AG04450 (cell line): Measurements from ENCODE around the gene NEDD4. TPM values are rescaled to one million over a fixed set of nuclear protein-coding genes. Genes with fewer than 3 reads are reported as not detected.

Source experiments
- CTCF ChIA-PET: fragments of 300-600, 350-600 bp; formaldehyde crosslinking; extraction: SDS; loops from one replicate; lab custom pipeline; 2022; ENCODE audit warnings: antibody characterized with exemption, inconsistent platforms; lab: Charles Lee
- POLR2A ChIA-PET: fragments of 350-600 bp; formaldehyde crosslinking; extraction: SDS; loops from one replicate; lab custom pipeline; 2021; ENCODE audit warnings: antibody characterized with exemption, inconsistent platforms; lab: Yijun Ruan, JAX
- DNase-seq: peaks from one replicate; pipeline ENCODE4 v3.0.0-alpha.2; 2011; ENCODE audit warnings: low read depth, low spot score
- H3K27ac ChIP-seq: one replicate; pipeline ENCODE4 v1.5.1; 2012; ENCODE audit warnings: low read depth, low read length, control low read depth
- H3K27me3 ChIP-seq: one replicate; pipeline ENCODE4 v1.6.0; 2012; ENCODE audit warnings: low read length; ENCODE audit not compliant: control insufficient read depth, insufficient read depth
- H3K4me3 ChIP-seq: 2 replicates; pipeline ENCODE4 v1.5.1; 2011; ENCODE audit warnings: mild to moderate bottlenecking, low read depth, low read length, control low read depth
- H3K9me3 ChIP-seq: 2 replicates; pipeline ENCODE4 v1.5.1; 2012; ENCODE audit warnings: low read length; ENCODE audit not compliant: control insufficient read depth, insufficient read depth
- CTCF ChIP-seq: IDR thresholded peaks from 2 replicates; pipeline ENCODE4 v1.5.1; 2011; ENCODE audit warnings: low read depth, low read length, control low read depth, inconsistent platforms
- polyA plus RNA-seq: library from polyadenylated mRNA; depleted of rRNA; stranded (reverse); fragments of >200 nt; gene quantifications from 2 replicates; pipeline ENCODE4 v1.2.3, GENCODE V29; 2011

The NEDD4 gene
- polyA plus RNA-seq, 1 experiment, result 57.8 TPM

DNA sequence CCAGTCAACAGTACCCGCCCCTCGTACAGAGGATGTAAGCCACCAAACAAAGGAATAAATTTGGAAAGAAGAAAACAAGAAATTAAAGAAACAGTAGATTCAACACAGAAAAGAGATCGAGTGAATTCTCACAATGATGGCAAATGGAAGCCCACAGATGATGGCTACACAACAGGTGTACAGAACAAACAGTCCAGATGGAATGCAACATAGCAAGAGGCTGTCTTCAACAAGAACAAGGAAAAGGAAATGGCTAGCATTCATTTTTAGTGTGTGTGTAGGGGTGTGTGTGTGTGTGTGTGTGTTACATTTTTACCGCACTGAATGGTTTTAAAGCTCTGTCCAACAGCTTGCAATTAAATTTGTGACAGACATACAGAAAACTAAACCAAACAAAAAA is 12.9 kb downstream of the NEDD4 start:
- POLR2A ChIA-PET, result no interaction called here
- Histone ChIP-seq H3K27me3 (no peaks in the 10 kb centered on the region), H3K4me3 (no peak overlapping the region), H3K27ac (no peak overlapping the region), H3K9me3 (no peaks in the 10 kb centered on the region)
- no peak for TF ChIP-seq CTCF
- DNase-seq, result no peak
- CTCF ChIA-PET, result no interaction called here

- no peaks in the 10 kb centered on the region for H3K27me3 ChIP-seq
- DNase-seq, result no peak
- ChIA-PET CTCF (interaction anchor here (0.7 to 1.4 kb wide), 3 partner anchors 17 to 1654 kb away, joined by 4 to 5 read pairs (median 4); no protein-coding TSS in a partner anchor), POLR2A (no interaction called here)
- no peak overlapping the region for H3K27ac ChIP-seq
- no peak for TF ChIP-seq CTCF
- no peaks in the 10 kb centered on the region for H3K9me3 ChIP-seq
- H3K4me3 ChIP-seq, result no peak overlapping the region
These were observed 16.2 kb downstream of the NEDD4 start for GRCh38 chr15:55977231-55977630.

DNA sequence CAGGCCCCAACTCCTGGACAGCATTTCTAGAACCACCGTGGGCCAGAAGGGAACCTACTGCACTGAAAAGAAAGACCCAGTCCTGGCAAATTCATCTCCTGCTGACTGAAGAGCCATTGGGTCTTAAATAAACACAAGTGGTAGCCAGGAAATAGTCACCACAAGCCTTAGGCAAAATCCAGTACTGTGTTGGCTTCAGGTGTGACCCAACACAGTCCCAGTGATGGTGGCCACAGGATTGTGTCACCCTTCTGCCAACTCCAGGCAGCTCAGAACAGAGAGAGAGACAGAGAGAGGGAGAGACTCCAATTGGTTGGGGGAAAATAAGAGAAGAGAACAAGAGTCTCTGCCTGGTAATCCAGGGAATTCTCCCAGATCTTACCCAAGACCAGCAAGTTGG is 23.1 kb downstream of the NEDD4 start:
- CTCF ChIA-PET, result no interaction called here
- Histone ChIP-seq H3K27me3 (no peaks in the 10 kb centered on the region), H3K4me3 (no peak overlapping the region), H3K27ac (no peak overlapping the region), H3K9me3 (peaks cover 2% of the 10 kb centered on the region; the same call in 1 of the 2 replicates)
- TF ChIP-seq CTCF, result no peak
- DNase-seq, result no peak
- POLR2A ChIA-PET, result no interaction called here

DNA sequence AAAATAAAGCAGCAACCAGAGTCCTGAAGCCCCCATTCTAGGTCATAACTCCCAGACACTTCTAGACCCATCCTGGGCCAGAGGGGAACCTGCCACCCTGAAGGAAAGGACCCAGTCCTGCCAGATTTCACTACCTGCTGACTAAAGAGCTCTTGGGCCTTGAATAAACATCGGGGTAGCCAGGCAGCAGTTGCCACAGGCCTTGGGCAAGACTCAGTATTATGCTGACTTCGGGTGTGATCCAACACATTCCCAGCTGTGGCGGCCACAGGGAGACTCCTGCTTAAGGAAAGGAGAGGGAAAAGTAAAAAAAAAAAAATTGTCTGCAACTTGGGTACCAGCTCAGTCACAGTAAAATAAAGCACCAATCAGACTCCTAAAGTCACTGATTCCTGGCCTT is 23.8 kb downstream of the NEDD4 start:
- CTCF ChIA-PET, result no interaction called here

GRCh38 chr15:55968923-55969322 is 24.5 kb downstream of the NEDD4 start:
- DNase-seq, result no peak
- H3K9me3 ChIP-seq, result peaks cover 2% of the 10 kb centered on the region; the same call in 1 of the 2 replicates
- no peak overlapping the region for H3K27ac ChIP-seq
- no peak for TF ChIP-seq CTCF
- ChIA-PET POLR2A (no interaction called here), CTCF (no interaction called here)
- no peak overlapping the region for H3K4me3 ChIP-seq
- H3K27me3 ChIP-seq, result no peaks in the 10 kb centered on the region

More for the DNA sequence above, 23.8 kb downstream of the NEDD4 start:
- Histone ChIP-seq H3K9me3 (peaks cover 2% of the 10 kb centered on the region; the same call in 1 of the 2 replicates), H3K27me3 (no peaks in the 10 kb centered on the region), H3K4me3 (no peak overlapping the region), H3K27ac (no peak overlapping the region)
- no peak for TF ChIP-seq CTCF
- POLR2A ChIA-PET, result no interaction called here
- no peak for DNase-seq
